ENCODE data around the gene TPMT.

- TF ChIP-seq CREB1 (IDR thresholded peaks at IDR 0.05; ENCODE audit: low read depth) (no peak), EGR1 (IDR thresholded peaks at IDR 0.05) (no peak), RAD21 (IDR thresholded peaks at IDR 0.05; ENCODE audit: low read depth) (no peak), EP300 (IDR thresholded peaks at IDR 0.05; ENCODE audit: borderline replicate concordance) (no peak), TCF12 (IDR thresholded peaks at IDR 0.05; ENCODE audit: low read depth) (no peak), MAX (IDR thresholded peaks at IDR 0.05) (no peak)
Observed at GRCh38 chr6:18183766-18184165, 28.9 kb upstream of the TPMT start.
